ENCODE measurements around the gene UBE2M.

- TF ChIP-seq CTCF (IDR thresholded peaks at IDR 0.05; ENCODE audit: low read length) (no peak), EZH2 (IDR thresholded peaks at IDR 0.05; ENCODE audit: borderline replicate concordance, low read length) (no peak)
These were observed 27.8 kb upstream of the UBE2M start for GRCh38 chr19:58586133-58586765.

Measured in OCI-LY1 (cell line).